ENCODE measurements around the gene DTHD1.

Gene DTHD1

DNA sequence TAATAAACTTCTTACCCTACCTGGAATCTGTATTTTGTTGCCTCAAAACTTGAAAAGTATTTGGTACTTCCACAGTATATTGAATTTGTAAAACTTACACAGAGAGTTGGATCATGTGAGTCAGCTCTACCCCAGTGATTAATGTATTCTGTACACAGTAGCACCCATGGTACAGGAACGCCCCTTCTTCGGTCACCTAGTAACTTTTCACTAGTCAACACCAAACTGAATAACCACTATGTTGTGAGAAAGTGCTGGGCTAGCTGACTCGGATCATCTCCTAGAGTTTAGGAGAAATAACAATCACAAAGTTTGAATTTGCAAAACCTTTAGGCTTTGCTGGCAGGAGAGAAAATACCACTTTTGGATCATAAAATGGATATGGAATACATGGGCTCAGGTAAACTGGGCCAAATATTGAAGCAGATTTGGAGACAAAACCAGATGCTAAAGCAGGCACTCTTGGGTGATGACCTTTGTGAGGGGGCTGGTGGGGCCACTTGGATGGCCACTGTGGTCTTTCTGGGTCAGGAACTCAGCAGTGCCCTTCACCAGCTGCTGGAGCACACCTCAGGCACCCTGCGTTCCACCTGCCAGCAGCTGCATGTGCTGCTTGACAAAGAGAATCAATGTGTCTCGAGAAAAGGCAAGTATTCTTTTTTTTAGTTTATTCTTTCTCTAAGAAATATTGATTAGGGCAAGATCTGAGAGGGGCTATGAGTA is at the start of gene DTHD1:
TSS of gene DTHD1 (plus strand) at position 233 of the 723 bp plus-strand sequence. CDS start at position 376, 143 bp downstream.
- peak; percentile 66 for DNase-seq

DNA sequence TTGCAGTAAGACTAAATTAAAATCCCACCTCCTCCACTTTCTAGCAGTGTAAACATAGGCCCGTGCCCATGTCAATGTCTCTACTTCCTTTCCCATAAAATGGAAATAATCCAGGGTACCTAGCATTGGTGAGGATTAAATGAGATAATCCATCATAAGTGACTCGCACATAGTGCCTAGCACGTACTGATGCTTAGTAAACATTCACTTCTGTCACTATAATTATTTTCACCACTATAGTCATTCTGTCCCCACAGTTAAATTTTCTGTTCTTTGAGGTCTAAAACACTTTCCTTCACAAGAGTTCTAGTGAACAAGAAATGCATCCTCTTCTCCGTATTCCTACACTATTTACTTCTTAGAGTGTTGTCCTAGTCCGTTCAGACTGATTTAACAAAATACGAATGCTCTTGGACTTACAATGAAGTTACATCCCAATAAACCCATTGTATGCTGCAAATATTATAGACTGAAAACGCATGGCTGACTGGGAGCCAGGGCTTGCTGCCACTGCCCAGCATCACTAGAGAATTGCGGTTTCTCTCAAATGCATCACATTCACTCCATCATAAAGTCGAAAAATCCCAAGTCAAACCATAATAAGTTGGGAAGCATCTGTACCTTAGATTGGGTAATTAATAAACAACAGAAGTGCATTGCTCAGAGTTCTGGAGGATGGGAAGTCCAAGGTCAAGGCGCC is 47.7 kb upstream of the DTHD1 start:
- no peak for DNase-seq

DNA sequence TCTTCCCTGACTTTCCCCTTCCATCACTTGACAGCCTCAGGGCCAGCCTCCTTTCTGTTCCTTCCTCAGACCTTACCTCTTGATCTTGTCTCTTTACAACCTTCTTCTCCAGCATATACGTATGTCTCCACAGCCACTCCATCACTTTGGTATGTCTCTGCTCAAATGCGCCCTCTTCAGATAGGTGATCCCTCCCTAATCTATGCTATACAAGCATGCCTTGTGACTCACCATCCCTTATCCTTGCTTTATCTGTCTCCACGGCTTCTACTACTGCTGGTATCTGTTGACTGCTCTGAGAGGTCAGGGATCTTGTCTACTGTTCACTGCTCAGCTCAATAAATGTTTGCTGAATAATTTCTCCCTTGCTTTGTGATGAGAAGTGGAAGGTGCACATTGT is 46.1 kb upstream of the DTHD1 start:
- no peak for DNase-seq

DNA sequence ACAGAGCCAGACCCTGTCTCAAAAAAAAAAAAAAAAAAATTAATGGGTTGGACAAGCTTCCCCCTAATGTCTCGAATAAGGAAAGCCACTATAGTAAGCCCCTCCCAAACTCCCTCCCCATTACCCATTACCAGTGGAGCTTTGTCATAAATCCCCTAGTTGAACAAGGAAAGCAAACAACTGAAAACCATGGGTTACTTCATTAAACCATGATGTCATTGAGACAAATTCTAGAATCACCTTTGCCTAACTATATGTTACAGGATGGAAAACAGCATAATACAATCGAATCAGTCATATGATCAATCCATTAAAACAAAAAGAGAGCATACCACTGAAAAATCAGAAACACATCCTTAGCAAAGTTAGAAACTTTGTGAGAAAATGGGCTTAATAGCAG is 45.3 kb upstream of the DTHD1 start:
- no peak for DNase-seq

DNA sequence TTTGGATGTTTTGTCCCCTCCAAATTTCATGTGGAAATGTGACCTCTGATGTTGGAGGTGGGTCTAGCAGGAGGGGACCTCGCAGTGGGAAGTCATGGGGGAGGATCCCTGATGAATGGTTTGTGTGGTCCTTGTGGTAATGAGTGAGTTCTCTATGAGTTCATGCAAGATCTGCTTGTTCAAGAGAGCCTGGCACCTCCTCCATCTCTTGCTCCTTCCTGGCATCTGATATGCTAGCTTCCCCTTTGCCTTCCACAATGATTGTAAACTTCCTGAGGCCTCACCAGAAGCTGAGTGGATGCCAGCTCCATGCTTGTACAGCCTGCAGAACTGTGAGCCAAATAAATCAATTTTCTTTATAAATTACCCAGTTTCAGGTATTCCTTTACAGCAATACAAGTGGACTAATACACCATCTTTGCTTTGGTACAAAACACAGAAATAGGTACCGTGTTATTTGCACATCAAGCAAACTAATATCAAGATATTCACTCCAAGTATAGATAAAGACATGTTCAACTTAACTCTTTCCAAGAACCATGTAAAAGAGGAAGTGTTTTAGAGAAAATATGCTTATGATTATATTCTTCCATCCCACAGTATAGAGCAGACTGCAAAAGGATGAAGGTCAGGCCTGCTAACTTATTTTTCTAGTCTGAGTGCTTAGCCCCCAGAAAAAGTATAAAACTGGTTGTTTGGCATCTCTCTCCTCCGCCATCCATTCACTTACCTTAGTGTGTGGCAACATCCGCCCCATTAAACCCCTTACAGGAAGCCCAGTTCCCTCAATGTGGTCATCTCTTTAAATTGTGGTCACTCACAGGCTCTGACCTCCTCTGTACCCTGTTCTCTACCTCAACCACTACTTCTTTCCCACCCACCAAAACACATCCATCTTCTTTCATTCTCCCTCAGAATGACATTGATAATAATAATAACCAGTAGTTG is 43.8 kb upstream of the DTHD1 start:
- no peak for DNase-seq

DNA sequence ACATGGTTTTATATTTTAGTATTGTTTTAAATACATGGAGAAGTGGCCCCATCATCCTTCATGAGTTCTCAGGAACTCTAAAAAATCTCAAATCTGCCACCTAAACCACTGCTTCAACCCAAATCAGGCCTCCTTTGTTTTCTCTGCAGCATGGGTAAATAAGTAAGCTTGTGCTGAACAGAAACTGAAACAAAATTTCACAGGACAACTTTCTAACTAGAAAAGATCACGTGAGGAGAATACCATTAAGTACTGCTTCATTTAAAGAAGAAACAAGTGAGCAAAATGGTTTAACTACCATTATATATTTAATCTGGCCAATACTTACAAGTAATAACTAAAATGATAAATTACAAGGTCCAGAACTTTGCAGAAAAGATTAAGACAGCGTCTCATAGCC is 39.6 kb upstream of the DTHD1 start:
- DNase-seq = no peak

DNA sequence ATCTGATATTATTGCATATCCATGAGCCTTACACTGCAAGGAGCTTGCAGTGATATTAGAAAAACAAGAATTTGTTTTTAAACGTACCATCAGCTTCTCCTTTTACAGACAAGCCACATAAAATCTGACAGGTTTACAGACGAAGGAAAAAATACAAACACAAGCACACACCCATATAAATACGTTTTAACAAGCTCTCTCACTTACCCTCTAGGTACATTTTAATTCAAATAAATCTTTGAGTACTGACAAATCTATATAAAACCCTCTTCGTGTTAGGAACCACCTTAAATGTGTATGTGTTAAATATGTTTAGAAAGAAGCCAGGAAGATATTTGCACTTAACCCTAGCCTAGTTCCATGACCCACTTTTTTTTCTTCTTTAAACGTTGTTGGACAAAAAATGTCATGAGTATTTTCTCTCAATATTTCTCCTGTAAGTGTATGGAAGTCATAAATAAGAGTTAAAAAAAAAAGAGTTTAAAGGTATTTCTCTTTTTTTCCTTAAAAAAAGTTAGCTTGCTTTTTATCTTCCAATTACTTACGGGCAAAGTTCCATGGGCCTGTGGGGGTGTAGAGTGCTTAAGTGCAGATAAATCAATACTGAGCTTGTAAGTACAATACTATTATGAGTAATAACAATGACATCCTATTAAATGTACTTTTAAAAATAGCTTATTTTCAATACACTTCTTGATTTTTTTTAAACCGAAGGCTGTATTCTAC is 38.6 kb upstream of the DTHD1 start:
- no peak for DNase-seq

DNA sequence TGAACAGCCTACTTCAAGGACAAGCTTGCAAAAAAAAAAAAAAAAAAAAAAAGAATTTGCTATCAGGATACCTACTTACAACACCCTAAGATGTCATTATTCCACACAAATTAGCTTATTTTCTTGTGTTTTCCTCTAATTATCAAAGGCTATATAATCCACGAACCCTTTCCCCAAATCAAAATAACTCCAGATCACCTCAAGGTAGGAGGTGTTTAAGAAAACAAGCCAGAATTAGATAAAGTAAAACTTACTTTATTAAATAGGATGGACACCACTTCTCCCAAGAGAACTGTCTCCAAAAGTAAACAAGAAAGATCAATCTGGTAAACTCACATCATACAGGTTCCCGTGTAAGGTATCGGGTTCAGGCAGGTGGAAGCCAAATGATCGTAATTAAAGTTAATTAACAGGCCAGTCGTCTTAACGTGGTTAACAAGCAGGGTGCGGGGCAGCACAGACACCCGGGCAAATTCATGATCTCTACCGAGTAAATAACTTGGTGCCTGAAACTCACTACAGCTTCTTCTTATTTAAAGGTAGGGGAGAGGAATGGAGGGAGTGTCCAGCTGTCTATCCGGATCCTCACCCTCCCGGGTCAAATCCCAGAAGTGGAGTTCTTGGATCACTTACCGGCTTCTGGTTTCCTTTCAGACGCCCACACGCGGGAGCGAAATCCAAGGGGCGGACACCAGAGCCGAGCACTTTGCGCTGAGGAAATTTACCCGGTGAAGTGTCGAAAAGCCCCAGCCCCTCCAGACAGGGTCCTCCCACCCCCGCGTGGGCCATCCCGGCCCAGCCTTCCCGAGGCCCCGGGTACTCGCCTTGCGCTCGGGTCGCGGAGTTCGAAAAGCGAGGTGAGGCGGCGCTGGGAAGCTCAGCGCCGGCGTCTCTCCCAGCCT is 37.8 kb upstream of the DTHD1 start:
- peak; percentile 50 for DNase-seq

DNA sequence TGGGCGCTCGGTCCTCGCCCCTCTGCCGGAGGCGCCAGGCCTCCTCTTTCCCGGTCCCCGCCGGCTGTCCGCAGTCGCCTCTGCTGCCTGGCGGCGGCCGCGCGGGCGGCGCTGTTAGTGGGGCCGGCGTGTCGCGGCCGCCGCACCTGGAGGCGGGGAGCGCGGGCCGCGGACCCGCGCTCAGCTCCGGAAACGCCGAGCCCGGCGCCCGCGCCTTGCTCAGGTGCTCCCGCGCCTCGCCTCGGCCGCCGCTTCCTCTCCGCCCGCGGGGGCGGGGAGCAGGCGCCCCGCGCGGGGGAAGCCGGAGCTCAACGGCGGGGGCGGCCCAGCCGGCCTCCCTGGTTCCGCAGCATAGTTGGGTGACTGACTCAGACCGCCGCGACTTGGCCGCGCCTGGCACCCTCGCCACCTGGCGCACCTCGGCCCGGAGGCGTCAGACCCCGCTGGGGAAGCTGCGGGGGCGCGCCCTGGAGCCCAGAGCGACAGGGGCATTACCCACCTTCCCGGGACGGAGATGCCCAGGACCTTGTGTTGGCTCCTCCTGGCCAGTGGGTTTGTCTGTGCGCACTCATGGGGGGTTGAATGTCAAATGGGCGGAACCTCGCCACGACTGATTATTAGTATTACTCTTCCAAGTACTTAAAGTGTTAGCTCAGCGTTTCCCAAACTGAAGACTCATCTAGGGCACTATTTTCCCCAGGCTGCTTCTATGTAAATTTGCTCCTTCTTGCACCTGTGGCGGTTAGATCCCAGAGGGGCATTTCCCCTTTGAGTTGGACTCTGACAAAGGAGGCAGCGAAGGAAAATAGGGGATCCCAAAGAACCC is 36.9 kb upstream of the DTHD1 start, which contains the start of gene ARAP2:
TSS of gene ARAP2 (minus strand) at position 258 of the 826 bp plus-strand sequence. CDS start 15,028 bp downstream, outside the sequence.
- DNase-seq = peak; percentile 70

DNA sequence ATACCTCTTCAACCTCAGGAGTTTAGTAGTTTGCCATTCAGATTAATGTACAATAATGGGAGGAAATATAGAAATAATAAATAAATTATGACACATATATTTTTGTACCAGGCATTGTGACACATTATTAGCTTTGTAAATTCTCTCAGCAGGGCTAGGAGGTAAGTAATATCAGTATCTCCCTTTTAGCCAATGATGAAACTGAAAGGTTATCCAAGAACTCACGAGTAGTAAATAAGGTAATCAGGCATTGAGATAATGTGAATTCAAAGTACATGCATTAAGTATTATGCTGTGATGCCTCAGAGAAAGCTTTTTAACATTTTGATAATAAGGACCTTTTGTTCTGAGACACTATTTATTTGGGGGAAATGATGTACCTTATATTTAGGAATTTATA is 31.8 kb upstream of the DTHD1 start:
- no peak for DNase-seq

DNA sequence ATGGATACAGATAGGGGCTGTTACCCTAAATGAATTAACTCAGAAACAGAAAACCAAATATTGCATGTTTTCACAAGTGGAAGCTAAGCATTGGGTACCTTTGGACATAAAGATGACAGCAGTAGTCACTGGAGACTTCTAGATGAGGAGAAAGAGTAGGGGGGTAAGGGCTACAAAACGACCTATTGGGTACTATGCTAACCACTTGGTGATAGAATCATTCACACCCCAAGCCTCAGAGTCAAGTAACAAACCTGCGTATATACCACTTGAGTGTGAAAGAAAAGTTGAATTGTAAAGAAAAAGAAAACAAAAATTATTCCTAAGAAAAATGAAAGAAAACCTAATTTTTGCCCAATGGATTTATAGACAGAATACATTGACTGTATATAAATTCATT is 29.4 kb upstream of the DTHD1 start:
- no peak for DNase-seq

DNA sequence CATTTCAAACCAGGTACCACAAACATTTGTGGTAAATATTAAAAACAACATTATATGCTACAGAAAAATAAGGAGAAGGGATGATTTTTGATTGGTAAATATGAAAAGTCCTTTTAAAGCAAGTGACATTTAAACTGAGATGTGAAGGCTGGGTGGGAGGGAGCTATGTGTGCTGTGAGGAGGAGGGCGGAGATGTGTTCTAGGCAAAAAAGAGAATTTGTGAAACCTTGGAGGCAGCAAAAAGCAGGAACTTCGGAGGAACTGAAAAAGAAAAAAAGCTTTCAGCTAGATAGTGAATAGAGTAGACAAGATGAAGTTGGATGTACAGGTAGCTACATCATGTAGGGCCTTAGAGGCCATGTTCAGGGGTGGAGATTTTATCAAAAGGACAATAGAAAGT is 27.0 kb upstream of the DTHD1 start:
- no peak for DNase-seq

DNA sequence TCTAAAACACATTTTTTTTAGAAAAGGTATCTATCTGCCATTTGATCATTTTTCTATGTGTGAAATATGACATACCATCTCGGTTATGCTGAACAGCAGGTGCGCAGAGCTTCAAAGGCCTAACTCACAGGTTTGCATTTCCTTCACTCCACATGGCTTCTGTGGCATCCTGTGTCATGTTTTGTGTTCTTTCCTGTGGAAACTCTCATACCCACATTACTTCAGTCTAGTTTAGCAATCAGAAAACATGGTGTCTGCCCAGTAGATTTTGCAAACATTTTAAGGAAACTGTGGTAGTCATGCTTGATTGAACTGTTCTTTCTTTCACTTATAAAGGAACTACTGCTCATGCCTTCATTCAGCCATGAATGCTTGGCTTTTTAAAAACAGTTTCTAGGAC is 25.8 kb upstream of the DTHD1 start:
- peak; percentile 54 for DNase-seq

DNA sequence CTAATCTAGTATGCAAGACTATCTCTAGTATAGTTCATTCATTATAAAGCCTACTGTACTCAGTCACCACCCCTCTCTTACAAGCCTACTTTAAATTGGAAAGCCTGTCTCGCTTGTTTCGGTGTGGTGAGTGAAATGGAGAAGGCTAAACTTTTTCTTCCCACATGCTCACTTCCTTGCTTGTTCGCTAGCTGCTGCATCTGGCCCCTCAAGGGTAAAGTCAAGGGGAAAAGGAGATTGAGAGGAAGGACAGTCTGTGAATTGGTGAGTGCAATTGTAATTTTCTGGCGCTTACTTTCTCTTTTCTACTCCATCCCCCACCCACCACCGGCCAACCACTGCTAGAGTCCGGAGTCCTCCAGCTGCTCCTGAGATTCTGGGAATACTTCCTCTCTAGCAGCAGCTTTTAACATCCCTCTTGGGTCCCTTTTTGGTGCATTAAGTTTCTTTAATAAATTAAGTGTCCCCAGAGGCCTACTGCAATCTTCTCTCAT is 25.0 kb upstream of the DTHD1 start:
- DNase-seq = no peak

DNA sequence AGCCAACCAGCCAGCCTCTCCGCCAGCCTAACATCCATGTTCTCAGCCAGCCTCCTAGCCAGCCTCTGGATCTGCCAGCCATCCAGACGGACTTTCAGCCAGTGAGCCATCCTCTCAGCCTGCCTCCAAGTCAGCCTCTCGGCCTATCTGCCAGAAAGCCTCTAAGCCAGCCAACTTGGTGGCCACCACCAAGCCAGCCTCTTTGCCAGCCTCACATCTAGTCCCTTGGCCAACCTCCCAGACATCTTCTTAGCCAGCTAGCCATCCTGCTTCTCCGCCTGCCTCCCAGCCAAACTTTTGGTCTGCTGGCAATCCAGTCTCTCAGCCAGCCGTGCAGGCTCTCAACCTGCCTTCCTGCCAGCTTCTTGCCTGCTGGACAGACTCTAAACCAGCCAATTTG is 20.7 kb upstream of the DTHD1 start:
- no peak for DNase-seq

DNA sequence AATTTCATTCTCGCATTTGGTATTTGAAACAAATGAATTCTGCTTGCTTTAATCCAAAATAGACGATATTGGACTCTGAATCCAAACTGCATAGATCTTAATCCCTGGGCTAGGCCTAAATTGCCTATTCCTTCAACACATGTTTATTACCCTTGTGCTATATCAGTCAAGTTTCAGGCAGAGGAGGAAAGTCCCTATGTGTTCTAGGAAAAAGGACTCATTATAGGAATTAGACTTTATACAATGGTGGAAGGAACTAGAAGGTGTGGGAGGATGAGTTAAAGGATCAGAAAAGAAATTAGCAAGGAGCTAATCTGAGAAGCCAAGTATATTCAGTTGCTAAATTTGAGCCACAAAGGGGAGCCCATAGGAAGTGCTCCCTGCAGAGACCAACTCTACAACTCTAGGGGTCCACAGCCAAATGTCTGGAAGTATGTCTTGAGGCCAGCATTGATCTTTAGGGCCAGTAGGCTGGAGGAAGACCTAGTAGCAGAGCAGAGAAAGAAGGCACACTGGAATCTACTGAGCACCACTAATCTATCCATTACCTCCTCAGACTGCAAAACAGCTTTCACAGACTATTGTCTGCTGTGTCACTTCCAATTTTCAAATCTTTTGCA is 17.1 kb upstream of the DTHD1 start:
- no peak for DNase-seq

DNA sequence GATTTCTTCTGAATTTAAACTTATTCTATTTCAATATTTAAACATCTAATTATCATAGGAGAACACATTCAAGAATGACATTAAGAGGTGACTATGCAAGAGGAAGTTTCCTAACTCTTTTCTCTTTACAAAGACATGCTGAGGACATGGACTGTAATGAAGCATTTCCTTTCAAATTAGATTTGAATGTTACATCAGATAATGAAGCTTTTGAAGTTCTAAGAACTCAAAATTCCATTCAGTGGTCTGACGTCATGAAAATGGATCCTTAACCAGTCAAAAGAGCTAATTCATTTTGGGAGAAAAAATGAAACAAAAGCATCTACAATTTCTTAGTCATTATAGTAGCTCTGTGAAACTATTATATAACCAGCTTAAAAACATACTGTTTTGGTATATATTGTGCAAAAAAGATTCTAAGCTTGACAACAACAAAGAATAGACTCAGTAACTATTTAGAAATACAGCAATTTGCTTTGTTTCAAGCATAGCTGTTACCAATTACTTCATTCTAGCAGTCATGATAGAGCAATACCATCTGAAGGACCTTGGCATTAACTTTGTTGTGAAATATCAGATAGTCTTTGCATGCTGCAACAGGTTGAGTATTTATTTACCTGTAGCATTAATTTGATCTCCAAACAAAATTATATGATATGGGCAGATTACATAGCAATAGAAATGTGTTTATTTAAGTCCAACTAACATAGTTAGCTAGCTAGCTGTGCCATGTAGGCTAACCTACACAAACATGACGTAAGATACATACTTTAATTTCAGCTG is 13.7 kb upstream of the DTHD1 start:
- DNase-seq = no peak

DNA sequence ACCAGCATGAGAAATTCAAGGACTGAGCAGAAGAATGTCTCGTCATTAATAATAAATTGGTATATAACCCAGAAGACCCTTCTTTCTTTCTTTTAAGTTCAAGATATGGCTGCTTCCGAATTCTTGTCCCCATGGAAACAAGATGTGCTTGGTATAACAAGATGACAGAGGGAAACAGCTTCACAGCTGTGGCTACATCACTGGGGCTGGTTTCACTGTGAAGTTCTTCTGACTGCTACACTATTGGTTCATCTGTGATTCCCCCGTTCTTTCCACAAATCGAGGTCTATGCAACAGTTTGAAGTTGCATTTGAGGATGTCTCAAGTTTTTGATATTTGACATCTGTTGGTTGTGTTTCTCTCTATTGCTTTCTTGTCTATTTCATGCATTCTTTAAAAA is 12.3 kb upstream of the DTHD1 start:
- peak; percentile 34 for DNase-seq

DNA sequence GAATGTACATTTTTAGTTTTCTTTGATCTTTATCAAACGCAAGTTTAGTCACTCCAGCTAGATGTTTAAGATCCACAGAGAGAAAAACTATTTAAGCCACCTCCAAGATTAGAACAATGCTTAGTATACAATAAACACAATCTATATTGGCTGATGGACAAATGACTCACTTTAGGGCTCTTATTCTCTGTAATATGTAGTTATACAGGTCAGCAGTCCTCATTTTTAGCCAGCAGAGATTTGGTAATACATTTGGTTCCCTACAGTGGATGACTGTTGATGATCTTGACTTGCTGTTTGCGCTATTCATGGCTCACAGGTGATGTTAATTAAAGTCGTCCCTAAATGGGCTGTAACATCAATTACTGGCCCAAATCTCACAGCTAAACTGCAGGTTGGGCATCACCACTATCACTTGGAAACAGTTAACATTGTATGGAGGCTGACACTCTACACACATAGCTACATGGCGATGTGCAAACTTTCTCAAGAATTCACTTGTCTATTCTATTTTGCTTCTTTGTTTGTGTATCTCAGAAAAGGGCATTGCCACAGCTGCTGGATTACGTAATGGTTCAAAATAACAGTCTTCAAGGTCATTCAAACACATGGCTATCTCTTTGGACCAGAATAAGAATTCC is 11.8 kb upstream of the DTHD1 start:
- no peak for DNase-seq

Data from stimulated activated CD4-positive, alpha-beta T cell treated with anti-CD3 and anti-CD28 coated beads, Interleukin-1b, Interleukin-23, amount 100 ng/mL, for 48 hours (primary cell).